ENCODE results near the gene APOM.

The APOM gene

DNA sequence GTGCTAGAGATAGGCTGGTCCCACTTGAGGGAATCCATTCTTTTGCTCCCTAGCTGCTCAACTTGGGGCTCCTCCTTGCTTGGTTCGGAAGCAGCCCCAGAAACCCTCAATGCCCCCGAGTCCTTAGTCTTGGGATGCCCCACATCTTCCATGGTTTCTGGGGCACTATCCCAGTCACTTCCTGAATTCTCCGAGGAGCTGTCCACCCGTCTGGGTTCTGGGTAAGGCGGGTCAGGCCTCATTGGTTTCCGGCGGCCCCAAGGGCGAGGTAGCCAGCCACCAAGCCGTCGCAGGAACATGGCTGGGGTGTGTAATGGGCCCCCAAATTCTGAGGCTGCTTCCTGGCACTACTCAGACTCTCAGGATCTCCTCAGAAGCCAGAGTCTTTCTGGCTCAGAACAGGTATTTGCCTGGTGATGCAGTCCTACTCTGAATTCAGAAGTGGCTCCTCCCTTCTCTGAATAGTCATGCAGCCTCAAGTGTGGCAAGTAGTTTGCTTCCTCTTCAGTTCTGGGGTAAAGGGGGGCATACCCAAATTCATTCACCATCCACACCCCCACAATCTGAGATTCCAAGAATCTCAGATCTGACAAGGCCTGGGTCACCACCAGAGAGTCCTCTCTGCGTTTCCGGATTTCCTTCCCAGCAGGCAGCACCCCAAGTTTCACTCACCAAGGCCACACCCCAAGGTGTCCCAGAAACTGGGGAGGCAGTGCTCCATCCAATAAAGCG, 4.1 kb downstream of the APOM start:
- DNase-seq, result peak; percentile 0

DNA sequence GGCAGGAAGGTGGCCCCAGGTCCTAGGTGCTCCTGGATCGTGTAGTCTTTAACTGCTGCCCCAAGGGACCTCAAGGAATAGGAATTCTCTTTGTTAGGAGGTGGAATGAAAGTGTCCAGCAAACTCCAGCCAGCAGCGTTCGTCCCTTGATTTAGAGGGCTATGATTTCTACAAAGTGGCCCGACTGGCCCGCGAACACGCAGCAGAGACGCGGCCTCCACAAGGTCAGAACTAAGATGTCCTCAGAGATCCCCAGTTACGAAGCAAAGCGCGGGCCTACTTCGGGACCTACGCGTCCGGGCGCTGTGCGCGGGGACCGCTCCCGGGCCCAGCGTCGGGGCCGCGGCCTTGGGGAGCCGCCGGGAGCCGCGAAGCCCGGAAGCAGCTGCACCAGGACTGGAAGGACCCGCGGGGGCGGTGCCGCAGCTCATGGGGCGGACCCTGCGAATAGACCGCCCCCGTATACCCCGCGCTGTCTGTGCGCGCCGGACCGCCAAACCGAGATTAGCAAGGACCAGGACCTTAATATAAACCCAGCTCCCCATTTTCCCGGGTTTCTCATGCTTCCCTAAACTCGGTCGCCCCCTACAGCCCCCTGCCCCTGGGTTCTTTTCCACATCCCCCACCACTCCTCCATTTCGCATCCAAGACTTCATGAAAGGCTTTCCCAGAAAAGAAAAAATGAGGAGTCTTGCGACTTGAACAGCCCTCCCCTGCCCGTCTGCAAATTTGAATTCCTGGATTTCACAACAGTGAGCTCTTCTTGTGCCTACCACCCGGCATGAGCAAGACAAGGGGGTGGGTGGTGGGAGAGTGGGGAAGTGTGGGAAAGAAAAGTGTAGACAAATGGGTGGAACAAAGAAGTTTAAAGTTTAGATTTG, 4.9 kb downstream of the APOM start, which contains the start of gene C6orf47:
Gene C6orf47 (minus strand): TSS at position 398 of the 881 bp plus-strand sequence. CDS start 831 bp downstream, outside the sequence.
- DNase-seq, result peak; percentile 79

DNA sequence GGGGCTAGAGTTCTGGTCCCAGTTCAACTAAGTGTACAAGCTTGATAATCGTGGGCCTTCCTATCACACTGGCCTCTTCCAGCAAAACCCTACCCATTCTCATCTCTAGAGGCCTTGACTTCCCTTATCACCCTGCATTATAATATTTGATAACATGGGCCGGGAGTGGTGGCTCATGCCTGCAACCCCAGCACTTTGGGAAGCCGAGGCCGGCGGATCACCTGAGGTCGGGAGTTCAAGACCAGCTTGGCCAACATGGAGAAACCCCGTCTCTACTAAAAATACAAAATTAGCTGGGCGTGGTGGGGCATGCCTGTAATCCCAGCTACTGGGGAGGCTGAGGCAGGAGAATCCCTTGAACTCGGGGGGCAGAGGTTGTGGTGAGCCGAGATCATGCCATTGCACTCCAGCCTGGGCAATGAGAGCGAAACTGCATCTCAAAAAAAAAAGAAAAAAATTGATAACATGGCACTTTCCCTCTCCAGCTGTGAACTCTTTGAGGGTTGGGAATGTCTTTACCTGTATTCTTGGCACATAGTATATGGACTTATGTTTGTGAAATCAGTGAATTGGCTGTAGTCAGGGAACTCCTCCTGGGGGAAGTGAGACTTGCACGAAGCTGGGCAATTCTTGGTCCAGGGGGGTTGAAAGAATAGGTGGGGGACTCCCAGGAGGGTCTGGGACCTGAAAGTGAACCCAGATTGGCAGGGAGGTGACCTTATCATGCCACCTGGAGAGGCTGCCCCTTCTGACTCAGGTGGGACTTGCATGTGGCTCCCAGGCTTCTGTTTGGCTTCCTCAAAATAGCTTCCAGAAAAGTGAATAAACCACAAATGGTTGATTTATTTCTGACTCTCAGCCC, 5.8 kb downstream of the APOM start:
- DNase-seq, result no peak

DNA sequence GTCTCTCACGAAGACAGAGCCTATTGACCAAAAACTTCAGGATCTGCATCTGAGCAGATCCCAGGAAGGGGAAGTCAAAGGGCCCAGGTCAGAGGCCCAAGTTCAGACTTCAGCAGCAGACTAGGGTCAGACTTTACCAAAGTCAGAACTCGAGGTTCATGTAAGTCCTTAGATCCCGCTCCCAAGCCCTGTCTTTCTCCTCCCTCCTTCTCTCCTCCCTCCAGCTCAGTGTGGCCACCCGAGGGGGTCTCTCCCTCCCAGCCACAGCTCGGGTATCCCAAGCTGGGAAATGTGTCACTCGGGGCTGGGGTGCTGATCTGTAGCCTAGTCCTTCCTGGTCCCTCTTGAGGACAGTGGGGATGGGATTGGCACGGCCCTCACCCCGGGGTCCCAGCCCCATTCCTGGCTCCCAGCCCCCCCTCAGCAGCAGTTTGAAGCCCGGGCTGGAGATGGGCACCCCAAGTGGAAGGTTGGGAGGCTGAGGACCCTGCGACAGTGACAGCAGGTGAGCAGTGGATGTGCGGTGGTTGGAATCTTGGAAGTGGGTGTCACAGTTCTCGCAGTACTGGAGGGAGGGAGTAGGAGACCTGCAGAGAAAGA, 6.5 kb downstream of the APOM start:
- DNase-seq, result no peak

DNA sequence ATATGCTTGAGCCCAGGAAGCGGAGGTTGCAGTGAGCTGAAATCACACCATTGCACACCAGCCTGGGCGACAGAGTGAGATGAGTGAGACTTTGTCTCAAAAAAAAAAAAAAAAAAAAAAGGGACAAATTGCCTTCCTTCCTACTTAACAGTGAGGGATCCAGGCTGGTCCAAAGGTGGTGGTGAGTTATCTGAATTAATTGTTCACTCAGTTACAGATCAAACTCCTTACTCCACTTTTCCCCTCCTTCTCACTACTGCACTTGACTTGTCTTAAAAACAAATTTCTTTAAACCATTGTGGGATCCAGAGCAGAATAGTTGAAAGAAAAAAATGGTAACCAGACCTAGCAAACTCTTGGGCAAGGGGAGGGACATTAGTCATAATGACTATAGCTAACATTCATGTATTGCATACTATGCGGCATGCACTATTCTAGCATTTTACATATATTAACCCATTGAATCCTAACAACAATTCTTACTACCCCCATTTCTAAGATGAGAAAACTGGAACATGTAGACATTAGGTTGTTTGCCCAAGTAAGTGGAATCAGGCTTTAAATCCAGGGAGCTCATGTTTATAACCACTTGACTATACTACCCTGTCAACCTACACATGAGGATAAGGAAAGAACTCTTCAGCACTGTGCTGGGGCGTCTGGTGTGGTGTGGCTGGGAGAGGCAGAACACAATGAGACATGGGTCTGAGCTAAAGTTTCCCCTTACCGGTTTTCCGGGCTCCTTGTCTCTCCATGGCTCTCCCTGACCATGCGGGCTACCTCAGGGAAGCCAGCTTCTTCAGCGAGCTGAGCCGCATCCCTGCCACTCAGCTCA, 7.6 kb downstream of the APOM start:
- DNase-seq, result no peak

DNA sequence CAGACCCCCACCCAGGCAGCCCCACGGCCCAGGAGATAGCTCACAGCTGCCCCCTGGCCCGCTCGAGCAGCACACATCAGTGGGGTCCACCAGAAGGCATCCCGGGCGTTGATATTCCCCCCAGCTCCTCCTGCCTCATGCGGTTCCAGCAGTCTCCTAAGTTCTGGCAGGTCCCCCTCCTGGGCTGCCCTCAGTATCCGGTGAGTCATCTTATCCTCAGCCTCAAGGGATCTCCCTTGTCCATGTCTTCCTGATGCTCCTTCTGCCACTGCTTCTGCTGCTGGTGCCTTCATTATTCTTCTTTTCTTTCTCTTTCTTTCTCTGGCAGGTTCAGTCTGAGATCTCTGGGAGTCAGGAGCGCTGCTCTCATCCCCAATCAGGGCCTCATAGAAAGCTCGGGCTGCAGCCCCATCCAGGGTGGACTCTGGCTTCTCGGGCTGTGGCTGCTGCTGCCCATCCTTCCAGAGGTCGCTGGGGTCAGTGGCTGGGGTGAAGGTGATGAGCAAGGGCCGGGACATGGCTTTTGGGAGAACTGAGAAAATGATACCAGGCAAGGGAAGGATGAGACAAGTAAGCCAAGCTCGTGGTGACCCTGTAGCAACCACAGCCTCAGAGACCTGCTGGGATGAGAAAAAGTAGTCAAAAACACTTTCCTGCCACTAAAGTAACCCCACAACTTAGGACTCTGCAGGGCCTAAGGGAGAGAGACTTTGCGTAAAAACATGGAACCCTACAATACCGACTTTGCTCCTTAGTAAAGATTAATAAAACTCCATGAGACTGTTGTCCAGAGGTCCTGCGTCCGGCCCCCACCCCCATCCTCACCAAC, 8.5 kb downstream of the APOM start:
- DNase-seq, result no peak

DNA sequence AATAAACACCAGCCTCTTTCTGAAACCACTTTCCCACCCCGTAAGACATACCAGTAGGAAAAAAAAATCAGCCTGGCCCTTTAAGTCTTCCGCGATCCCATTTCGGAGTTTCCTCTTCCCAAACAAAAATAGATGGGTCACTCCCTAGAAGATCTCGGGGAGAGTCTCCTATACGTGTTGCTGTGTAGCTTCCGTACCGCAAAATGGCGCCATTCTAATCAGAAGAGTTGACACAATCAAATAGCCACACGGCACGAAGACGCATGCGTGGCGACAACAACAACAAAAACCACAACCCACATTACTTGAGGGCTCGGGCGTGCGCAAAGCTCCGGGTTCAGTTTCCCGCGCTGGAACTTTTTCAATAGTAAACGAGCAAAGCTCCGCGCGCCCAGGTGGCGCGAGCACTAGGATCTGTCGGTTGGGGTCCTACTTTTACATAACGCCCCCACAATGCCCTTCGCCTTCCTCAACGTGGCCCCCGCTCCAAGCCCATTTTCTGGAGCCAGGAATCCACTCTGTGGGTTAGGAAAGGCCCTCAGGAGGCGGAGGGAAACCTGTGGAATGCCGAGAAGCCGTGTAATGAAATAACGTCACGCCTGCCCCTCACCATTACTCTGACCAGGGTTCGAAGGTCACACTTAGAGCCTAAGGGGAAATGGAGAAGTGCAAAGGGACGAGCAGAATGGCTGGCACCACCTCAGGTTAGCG, 9.3 kb downstream of the APOM start, which contains the start of gene GPANK1:
Gene GPANK1 (minus strand): TSS at position 208 of the 711 bp plus-strand sequence. CDS start 519 bp downstream, outside the sequence.
- peak; percentile 89 for DNase-seq

DNA sequence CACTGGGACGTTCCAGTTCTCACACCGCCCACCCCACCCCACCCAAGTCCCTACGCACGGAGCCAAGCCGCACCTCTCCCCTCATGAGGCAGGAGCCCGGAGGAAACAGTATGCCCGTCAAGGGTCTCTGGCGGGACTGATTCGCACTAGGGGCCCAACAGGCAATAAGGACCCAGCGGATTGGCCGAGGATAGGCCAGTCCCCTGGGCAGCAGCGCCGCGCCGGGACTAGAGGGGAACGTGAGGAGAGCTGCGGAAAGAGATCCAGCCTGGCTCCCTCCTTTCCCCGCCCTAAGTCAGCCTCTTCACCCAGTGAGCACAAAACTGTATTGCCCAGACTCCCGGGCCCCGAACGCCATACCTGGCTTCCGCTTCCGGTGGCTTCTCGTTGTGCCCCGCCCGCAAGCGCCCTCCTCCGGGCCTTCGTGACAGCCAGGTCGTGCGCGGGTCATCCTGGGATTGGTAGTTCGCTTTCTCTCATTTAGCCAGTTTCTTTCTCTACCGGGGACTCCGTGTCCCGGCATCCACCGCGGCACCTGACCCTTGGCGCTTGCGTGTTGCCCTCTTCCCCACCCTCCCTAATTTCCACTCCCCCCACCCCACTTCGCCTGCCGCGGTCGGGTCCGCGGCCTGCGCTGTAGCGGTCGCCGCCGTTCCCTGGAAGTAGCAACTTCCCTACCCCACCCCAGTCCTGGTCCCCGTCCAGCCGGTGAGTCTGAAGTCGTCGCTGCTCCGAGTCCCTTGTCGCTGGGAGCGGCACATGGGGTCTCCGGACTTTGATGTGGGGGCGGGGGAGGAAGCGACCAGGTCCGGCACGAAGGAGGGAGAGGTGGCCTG, 10.0 kb downstream of the APOM start, which contains the start of gene CSNK2B:
Gene CSNK2B (plus strand): TSS at position 580 of the 836 bp plus-strand sequence. CDS start 752 bp downstream, outside the sequence.
- DNase-seq, result peak; percentile 96

DNA sequence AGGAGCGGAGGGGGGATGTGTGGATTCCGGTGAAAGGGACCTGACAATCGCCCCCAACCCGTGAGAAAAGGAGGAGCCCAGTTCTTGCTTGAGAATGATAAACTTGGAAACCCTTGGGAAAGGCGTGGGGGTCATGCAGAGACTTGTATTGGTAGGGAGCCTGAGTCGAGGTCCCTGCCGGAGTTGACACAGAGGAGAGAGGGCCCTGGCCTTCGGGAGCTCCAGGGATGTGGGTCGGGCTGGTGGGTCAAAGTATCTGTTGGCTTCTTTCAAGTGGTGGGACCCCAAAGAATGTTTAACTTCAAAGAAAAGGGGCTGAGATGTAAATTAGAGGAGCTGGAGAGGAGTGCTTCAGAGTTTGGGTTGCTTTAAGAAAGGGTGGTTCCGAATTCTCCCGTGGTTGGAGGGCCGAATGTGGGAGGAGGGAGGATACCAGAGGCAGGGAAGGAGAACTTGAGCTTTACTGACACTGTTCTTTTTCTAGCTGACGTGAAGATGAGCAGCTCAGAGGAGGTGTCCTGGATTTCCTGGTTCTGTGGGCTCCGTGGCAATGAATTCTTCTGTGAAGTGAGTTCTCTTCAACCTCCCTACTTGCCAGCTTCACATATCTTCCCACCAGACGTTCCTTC, 10.8 kb downstream of the APOM start:
- no peak for DNase-seq

DNA sequence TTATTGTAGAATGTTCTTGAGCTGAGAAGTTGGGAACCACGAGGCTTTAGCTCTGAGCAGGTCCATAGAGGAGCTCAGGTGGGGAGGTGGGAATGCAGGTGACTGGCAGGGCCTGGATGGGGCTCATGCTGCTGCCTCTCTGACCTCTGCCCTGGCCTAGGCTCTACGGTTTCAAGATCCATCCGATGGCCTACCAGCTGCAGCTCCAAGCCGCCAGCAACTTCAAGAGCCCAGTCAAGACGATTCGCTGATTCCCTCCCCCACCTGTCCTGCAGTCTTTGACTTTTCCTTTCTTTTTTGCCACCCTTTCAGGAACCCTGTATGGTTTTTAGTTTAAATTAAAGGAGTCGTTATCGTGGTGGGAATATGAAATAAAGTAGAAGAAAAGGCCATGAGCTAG, 14.0 kb downstream of the APOM start, which contains the start of gene LY6G5B:
Gene LY6G5B (plus strand): TSS at position 301 of the 400 bp plus-strand sequence. CDS start 975 bp downstream, outside the sequence.
- DNase-seq, result no peak

DNA sequence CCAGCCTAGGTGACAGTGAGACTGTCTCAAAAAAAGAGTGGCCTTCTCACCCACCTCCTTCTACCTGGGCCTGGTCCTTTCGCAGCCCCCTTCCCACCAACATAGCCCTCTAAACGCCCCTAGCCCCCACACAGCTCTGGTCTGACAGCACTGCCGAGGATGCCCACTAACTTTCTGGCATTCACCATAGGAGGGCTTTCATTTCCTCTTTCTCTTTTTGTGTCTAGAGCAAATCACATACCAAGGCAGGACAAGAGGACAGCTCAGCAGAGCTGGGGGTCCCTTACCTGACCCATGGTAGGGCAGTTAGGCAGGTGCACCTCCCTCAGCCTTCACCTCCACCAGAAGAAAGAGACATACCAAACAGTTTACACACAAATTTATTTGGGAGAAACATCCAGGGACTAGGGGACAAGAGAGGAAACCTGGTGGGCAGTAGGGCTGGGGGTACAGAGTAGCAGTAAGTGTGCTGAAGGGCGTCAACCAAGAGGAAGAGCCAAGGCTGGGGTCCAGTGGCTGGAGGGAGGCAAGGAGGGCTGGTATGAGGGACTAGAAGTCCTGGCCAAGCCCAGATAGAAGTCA, 20.7 kb downstream of the APOM start:
- no peak for DNase-seq

DNA sequence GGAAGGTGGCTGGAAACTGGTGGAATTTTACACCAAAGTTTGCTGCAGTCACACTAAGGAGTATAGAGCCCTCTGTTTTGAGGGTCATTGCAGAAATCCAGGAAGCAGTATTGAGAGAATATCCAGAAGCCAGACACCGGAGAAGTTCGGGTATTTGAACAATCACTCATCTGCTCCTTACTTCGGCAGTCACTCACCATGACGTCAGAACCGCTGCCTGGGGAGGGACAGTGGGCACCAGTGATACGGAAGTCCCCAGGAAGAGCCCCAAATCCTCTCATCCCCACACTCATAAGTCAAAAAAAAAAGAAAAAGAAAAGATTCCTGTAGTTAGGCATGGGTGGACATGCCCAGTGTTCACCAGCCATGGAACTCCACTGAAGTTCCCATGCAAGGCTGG, 21.2 kb downstream of the APOM start:
- DNase-seq, result no peak

DNA sequence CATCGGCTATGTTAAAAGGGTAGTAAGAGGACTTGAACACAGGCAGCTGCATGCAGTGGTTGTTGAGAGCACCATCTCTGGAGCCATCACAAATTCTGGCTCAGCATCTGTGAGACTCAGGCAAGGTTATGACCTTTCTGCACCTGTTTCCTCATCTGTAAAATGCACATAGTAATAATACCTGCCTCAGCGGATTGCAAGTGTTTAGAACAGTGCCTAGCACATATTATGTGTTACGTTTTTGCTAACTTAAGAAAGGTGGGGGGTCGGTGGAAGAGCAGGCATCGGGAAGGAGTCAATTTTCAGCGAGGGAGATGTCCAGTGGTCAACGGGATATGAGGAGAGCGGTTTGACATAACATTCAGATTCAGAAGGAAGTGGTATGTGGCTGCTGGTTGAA, 22.3 kb downstream of the APOM start:
- no peak for DNase-seq

DNA sequence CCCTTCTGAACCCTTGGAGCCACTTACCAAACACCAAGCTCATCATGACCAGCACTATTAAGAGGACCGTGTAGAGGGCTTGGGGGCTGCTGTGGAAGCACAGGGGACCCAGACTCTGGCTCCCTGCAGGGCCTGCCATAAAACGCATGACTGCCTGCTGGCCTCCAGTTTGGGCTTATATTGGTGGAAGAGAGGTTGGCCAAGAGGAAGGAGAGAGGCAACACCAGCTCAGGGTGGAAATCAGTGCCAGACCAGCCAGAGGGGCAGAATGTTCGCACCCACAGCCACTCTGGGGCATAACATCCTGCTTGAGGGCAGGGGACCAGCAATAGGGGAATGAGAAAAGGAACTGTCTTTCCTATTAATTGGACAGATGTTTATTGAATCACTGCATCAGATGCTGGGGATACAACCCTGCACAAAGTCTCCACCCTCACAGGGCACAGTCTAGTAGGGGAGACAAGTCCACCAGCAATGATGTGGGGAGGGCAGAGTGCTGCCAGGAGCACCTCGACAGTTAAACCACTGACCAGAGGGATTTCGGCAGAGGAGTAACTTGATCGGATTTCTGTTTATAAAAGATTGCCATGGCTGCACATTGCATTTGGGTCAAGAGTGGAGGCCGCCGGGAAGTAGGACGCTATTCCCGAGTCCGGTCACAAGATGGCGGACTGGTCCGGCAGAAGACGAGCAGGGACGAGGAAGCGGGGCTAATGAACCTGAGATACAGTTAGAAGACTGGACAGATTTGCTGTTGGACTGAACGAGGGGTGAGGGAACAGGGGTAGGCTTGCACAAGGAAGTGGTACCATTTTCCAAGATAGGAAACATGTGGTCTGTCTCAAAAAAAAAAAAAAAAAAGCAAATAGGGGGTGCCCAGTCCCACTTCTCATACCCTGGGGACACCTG, 24.8 kb downstream of the APOM start, which contains the start of gene LY6G5C:
Gene LY6G5C (minus strand): TSS at position 842 of the 909 bp plus-strand sequence. CDS start 694 bp downstream, at position 148.
- peak; percentile 60 for DNase-seq

DNA sequence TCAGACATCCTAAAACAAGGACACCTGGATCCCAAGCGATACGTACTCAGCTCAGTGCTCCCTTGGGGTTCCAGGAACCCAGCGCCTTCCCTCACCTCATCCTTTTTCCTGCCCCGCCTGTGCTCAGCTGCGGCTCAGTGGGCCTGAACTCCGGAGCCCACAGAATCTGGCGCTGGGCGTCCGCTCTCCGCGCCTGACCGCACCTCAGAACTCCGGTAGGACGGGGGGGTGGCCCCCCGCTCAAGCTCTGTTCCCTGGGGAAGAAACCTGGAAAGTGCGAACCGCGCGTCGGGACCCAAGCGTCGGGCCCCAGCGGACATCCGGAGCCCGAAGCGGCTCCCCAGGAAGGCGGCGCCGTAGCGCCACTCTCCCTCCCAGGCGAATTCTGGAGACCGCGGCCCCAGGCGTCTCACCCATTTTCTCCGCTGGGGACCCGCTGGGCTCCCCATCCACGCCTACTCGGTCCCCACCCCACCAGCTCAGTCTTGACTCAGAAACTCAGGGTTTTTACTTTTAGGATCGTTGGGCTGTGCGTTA, 25.5 kb downstream of the APOM start:
- DNase-seq, result peak; percentile 36

DNA sequence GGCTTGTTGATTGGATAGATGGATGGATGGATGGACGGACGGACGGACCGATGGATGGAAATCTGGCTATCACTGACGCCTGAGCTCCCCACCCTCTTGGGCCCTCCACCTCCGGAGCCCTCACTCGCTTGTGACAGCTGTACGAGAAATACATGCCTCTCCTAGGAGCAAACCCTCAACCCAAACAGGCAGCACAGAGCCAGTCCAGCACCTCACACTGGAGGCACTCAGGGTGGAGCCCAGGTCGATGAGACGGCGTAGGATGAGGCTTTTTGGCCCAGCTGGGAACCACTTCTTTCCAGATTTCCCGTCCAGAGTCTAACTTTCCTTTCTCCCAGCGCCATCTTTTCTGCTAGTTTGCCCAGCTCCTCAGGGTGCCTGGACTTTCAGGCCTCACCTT, 27.9 kb downstream of the APOM start:
- DNase-seq, result no peak

All from NCI-H774 (cell line).